A673 (cell line): ENCODE data around the gene GRAMD2A. TPM values are rescaled to one million over a fixed set of nuclear protein-coding genes. Genes with fewer than 3 reads are reported as not detected.

Experiments
- BruUV-seq: library from RNA; stranded (reverse); fragments of 400-500 nt; replicated peaks from 2 replicates; lab custom pipeline; 2021; lab: Mats Ljungman, UMichigan
- CTCF ChIA-PET: fragments of 300-600 bp; sonication (Branson Sonifier 250); formaldehyde crosslinking; loops from one replicate; lab custom pipeline; 2022; ENCODE audit warnings: antibody characterized with exemption; lab: Charles Lee
- POLR2A ChIA-PET: fragments of 300-600 bp; sonication (Branson Sonifier 250); formaldehyde crosslinking; loops from one replicate; lab custom pipeline; 2022; ENCODE audit warnings: antibody characterized with exemption; ENCODE audit not compliant: low non-redundant PET; lab: Charles Lee
- DNase-seq: peaks from one replicate; pipeline ENCODE4 v3.0.0-alpha.2; 2015; ENCODE audit warnings: low spot score
- H3K27ac ChIP-seq: fragments of 200-600 bp; sonication (generic); 2 replicates; pipeline ENCODE4 v1.5.1; 2016; ENCODE audit warnings: mixed run types, low read depth, mild to moderate bottlenecking, mixed read lengths, antibody characterized with exemption, low read length; ENCODE audit not compliant: poor library complexity, severe bottlenecking
- H3K27me3 ChIP-seq: fragments of 200-600 bp; sonication (generic); replicated peaks from 2 replicates; pipeline ENCODE4 v1.6.1; 2017; ENCODE audit warnings: mixed run types, low read depth, mild to moderate bottlenecking, mixed read lengths, antibody characterized with exemption, low read length; ENCODE audit not compliant: insufficient read depth, poor library complexity
- H3K36me3 ChIP-seq: fragments of 200-600 bp; sonication (generic); 2 replicates; pipeline ENCODE4 v1.6.1; 2016; ENCODE audit warnings: mixed run types, mild to moderate bottlenecking, mixed read lengths, antibody characterized with exemption, low read length; ENCODE audit not compliant: insufficient read depth, poor library complexity, severe bottlenecking
- H3K4me1 ChIP-seq: fragments of 200-600 bp; sonication (generic); 2 replicates; pipeline ENCODE4 v1.6.1; 2017; ENCODE audit warnings: mixed run types, mild to moderate bottlenecking, mixed read lengths, antibody characterized with exemption, low read length; ENCODE audit not compliant: insufficient read depth, poor library complexity, severe bottlenecking
- H3K4me3 ChIP-seq: fragments of 200-600 bp; sonication (generic); 2 replicates; pipeline ENCODE4 v1.5.1; 2016; ENCODE audit warnings: low read depth, mixed run types, mild to moderate bottlenecking, mixed read lengths, low read length; ENCODE audit not compliant: poor library complexity, severe bottlenecking
- H3K9me3 ChIP-seq: fragments of 200-600 bp; sonication (generic); 2 replicates; pipeline ENCODE4 v1.6.1; 2016; ENCODE audit warnings: mixed run types, low read depth, mild to moderate bottlenecking, mixed read lengths, antibody characterized with exemption, low read length; ENCODE audit not compliant: poor library complexity, severe bottlenecking
- CTCF ChIP-seq: fragments of 300-800, 200-600 bp; sonication (generic); conservative IDR thresholded peaks from 2 replicates; pipeline ENCODE4 v1.5.1; 2017; ENCODE audit warnings: low read depth, mild to moderate bottlenecking, antibody characterized with exemption, low read length, moderate library complexity, mixed read lengths
- EZH2 ChIP-seq: fragments of 200-600 bp; sonication (generic); IDR thresholded peaks from 2 replicates; pipeline ENCODE4 v1.6.1; 2017; ENCODE audit warnings: borderline replicate concordance, low read depth, mild to moderate bottlenecking, mixed read lengths, antibody characterized with exemption, low read length; ENCODE audit not compliant: poor library complexity, severe bottlenecking
- intact Hi-C: fragments of 100-400 bp; cut with micrococcal nuclease; formaldehyde crosslinking; loops from one replicate; pipeline ENCODE4 v1.10.0; 2022; ENCODE audit not compliant: unreplicated experiment
- total RNA-seq: library from RNA; stranded (reverse); gene quantifications from 2 replicates; pipeline ENCODE4 v1.2.3, GENCODE V29; 2021

GRAMD2A gene
- total RNA-seq, 1 experiment from 2014 or later, result 0.43 TPM

GRCh38 chr15:72147418-72147817 lies 50.2 kb downstream of the GRAMD2A start:
- H3K4me1 ChIP-seq, result no peaks in the 10 kb centered on the region
- H3K27me3 ChIP-seq, result no peaks in the 10 kb centered on the region
- no peak overlapping the region for H3K4me3 ChIP-seq
- no peaks in the 10 kb centered on the region for H3K36me3 ChIP-seq
- TF ChIP-seq CTCF (no peak), EZH2 (no peak)
- H3K27ac ChIP-seq, result no peak overlapping the region
- CTCF ChIA-PET, result no interaction called here
- no peaks in the 10 kb centered on the region for H3K9me3 ChIP-seq
- POLR2A ChIA-PET, result no interaction called here
- BruUV-seq, result no TSS peak
- intact Hi-C loops, result no loop called here
- DNase-seq, result no peak

- intact Hi-C loops, result no loop called here
- TF ChIP-seq EZH2 (no peak), CTCF (no peak)
- DNase-seq, result no peak
- Histone ChIP-seq H3K27ac (no peak overlapping the region), H3K4me1 (no peaks in the 10 kb centered on the region), H3K27me3 (no peaks in the 10 kb centered on the region), H3K4me3 (no peak overlapping the region), H3K9me3 (no peaks in the 10 kb centered on the region), H3K36me3 (no peaks in the 10 kb centered on the region)
- ChIA-PET CTCF (no interaction called here), POLR2A (no interaction called here)
- no TSS peak for BruUV-seq
Observed at GRCh38 chr15:72146934-72147333, 50.7 kb downstream of the GRAMD2A start.

- Histone ChIP-seq H3K9me3 (no peaks in the 10 kb centered on the region), H3K27me3 (no peaks in the 10 kb centered on the region), H3K4me3 (no peak overlapping the region), H3K27ac (no peak overlapping the region), H3K4me1 (no peaks in the 10 kb centered on the region), H3K36me3 (no peaks in the 10 kb centered on the region)
- BruUV-seq, result no TSS peak
- intact Hi-C loops, result no loop called here
- TF ChIP-seq EZH2 (no peak), CTCF (no peak)
- POLR2A ChIA-PET, result no interaction called here
- CTCF ChIA-PET, result no interaction called here
- no peak for DNase-seq
Observed at GRCh38 chr15:72146221-72146620, 51.4 kb downstream of the GRAMD2A start.
